ENCODE data around the gene ARHGEF1.

GRCh38 chr19:41926028-41926762 lies 43.2 kb downstream of the ARHGEF1 start:
- TF ChIP-seq POLR2A (IDR thresholded peaks at IDR 0.05) = no peak
- no peak for TF ChIP-seq CTCF (IDR thresholded peaks at IDR 0.05)

Data from testis (tissue), 2 donors.